ENCODE measurements around the gene PDCD1LG2. TPM values are rescaled to one million over a fixed set of nuclear protein-coding genes. Genes with fewer than 3 reads are reported as not detected.

PDCD1LG2 gene
- total RNA-seq, 1 donor from 2014 or later = 2.5 TPM

GRCh38 chr9:5529683-5530221 is 19.4 kb downstream of the PDCD1LG2 start:
- intact Hi-C loops (cut with micrococcal nuclease) = no loop called here

DNA sequence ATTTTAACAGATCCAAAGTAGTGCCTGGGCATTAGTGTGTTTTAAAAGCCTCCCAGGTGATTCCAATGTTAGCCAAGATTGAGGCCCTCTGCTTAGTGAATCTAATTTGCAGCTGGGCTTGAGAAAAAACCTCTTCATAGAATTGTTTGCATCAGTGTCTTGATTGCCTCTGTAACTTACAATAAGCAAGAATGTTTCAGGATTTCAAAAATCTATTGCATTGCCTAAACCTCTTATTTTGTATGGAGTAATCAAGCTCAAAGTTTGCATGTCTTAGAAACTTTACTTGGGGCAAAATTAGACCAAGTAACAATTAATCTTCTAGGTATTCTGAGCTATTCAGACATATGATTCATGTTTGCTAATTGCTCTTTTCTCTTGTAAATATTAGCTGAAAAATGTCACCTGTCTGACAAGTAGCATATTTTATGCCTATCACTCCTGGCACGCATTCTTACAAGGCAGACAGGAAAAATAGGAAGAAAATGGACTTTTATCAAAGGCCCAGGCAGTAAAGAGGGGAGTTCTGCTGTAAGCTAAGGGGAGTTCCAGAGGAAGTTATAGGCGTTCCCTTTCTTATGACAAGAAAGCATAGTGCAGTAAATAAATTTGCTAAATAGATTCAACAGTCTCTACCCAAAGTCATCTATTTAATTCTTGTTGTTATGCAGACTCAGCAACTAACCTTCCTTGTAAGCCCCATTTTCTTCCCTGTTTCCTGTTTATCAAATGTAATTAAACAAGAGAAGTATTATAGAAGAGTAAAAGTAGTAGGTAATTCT is 21.0 kb downstream of the PDCD1LG2 start:
- intact Hi-C loops (cut with micrococcal nuclease) = no loop called here

- intact Hi-C loops (cut with micrococcal nuclease) = no loop called here
These were observed 22.0 kb downstream of the PDCD1LG2 start for GRCh38 chr9:5532306-5532705.

DNA sequence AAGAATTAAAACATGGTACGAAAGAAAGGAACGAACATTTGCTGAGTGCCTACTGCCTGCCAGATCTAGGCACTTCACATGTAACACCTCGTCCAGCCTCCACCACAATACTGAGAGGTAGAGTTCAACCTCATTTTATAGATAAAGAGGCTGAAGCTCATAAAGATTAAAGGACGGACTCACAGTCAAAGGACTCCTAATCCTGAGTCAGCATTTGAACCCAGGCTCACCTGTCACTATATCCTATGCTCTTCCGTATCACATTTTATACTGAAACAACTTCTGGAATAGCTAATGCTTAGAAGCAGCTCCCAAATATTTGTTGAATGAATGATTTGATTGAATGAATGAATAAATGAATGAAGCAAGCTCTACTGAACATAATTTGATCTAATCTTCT is 22.5 kb downstream of the PDCD1LG2 start:
- intact Hi-C loops (cut with micrococcal nuclease) = no loop called here

DNA sequence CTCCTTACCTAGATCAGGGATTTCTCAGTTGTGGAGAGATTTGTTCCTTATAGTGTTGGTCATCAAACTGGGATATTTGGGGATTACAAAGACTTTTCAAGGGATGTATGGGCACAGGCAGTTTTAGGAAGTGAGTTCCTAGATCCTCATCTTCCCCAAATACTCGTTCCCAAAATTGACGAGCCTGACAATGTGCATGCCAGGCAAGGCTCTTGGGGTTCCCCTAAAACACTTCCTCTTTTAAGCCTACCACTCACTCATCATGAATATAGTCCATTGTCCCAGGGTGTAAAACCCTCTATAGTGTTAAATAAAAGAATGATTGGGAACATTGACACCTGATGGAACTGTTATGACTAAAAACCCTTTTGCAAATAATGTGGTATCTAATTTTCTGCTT is 26.4 kb downstream of the PDCD1LG2 start:
- intact Hi-C loops (cut with micrococcal nuclease) = no loop called here

DNA sequence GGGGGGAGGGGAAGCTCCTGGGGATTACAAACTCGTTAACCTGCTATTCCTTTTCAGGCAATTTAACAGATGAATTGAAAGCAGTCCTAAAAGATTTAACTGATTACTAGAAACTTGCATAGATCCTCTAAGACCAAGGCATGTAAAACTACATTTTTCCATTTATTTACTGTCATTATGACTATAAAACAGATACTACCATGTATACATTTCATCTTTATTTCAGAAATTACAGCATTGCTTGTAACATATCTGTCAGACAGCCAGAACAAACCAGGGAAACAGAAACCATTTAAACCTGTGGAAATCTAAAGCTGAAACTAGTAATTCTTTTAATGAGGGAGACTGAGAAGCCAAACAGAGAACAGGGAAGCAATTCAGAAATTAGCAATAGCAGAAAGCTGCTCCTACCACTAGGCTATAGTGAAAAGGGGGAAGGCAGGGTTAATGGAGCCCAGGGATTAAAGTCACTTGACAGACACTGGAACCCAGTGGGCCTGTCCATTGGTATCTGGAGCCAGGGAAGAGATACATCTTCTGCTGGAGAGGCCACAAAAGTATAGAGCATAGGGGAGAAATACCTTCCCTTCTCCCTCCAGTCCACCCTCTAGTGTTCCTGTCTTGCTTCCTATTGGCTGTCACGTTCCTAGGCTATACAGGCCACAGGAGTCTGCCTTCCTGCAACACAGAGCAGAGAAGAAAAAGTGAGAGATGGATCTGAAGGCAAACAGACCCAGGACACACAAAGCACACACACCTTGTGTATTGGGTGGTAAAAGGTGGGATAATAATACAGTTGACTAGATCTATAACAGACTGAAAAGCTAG is 33.8 kb downstream of the PDCD1LG2 start:
- intact Hi-C loops (cut with micrococcal nuclease) = no loop called here

DNA sequence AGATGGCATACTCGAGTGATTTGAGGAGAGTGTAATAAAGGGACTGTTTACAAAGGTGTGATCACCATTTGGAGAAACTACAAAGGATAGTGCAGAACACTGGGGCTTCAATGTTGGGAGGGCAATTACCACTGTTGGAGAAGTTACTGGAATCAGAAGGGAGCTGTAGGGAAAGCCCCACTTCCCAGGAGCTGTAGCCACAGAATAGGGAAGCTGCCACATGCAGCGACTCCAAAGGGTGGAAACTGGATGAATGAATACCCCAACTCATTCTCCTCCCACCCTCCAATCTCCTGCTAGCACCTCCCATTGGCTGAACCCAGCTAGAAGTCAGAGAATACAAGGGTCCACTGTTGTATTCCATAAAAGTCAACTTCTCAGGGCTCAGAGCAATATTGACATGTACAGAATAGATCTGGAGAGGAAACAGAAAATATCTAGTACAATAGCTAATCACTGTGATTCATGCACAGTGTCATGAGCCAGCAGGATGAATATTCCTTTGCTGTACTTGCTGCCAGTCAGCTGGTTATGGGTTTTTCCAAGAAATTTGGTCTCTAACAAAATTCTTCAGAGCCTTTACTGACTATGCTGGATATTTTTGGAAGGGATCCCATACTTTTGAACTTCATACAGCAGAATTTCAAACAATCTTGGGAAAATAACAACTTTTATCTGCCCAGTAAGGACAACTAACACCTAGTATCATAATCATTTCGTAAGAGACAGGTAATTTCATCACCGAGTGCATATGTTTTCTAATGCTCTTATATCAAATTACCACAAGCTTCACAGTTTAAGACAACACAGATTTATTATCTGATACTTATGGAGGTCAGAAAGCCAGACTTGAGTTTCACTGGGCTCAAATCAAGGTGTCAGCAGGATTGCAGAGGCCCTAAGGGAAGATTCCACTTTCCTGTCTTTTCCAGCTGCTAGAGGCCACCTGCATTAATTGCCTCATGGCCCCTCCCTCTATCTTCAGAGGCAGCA is 39.6 kb downstream of the PDCD1LG2 start:
- intact Hi-C loops (cut with micrococcal nuclease) = no loop called here

GRCh38 chr9:5551368-5552150 is 41.2 kb downstream of the PDCD1LG2 start:
- intact Hi-C loops (cut with micrococcal nuclease) = no loop called here

- intact Hi-C loops (cut with micrococcal nuclease) = no loop called here
These were observed 42.0 kb downstream of the PDCD1LG2 start for GRCh38 chr9:5552301-5552700.

DNA sequence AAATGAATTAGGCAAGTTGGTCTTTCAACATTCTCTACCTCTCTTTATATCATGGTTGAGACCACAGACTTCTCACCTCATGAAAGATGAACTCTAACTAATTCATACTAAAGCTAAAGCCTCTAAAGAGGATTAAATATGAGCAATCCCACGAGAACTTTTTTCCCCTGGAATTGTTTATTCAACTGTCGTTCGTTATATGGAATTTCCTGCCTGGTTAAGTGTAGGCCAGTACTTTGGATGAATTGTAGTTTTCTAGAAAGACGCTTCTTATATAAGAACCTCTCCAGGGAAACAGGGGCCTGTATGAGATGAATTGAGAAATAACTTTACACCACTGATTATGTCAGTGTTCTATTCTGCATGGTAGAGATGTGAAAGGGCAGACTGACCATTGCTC is 42.9 kb downstream of the PDCD1LG2 start:
- intact Hi-C loops (cut with micrococcal nuclease) = no loop called here

GRCh38 chr9:5554254-5554653 is 43.9 kb downstream of the PDCD1LG2 start:
- intact Hi-C loops (cut with micrococcal nuclease) = no loop called here

DNA sequence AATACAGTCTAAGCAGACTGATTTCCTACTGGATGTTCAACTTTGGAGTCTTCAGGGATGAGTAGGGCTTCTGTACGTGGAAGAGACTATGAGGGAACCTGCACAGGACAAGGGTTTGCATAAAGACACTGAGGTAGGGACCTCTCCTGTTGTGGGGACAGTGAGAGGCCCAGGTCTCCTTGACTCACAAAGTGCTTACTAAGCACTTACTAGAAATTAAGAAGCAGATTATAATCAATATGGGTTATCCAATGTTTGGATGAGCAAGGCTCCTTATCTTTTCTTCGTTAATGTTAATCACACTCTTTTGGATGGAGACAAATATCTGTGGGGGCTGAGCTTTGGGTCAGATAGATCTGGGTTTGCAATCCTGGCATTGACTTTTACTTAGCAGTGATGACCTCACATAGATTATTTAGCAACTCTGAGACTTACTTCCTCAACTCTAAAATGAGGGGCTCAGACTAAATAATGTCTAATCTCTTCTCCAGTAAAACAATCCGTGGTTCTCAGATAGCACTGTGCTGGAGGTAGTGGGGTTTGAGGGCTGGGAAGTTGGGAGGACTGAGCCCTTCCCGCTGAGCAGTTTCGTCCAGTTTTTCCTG is 45.9 kb downstream of the PDCD1LG2 start:
- intact Hi-C loops (cut with micrococcal nuclease) = no loop called here

- intact Hi-C loops (cut with micrococcal nuclease) = loop anchor here (2.0 kb wide), 1 partner anchor 25 kb away; no protein-coding TSS in a partner anchor
These were observed 47.6 kb downstream of the PDCD1LG2 start for GRCh38 chr9:5557606-5558587.

GRCh38 chr9:5559659-5560058 is 49.3 kb downstream of the PDCD1LG2 start:
- intact Hi-C loops (cut with micrococcal nuclease) = loop anchor here (2.0 kb wide), 1 partner anchor 23 kb away; no protein-coding TSS in a partner anchor

GRCh38 chr9:5560443-5561100 is 50.2 kb downstream of the PDCD1LG2 start:
- intact Hi-C loops (cut with micrococcal nuclease) = no loop called here

GRCh38 chr9:5561828-5562488 is 51.6 kb downstream of the PDCD1LG2 start:
- intact Hi-C loops (cut with micrococcal nuclease) = no loop called here

- intact Hi-C loops (cut with micrococcal nuclease) = no loop called here
These were observed 52.6 kb downstream of the PDCD1LG2 start for GRCh38 chr9:5562806-5563416.

All from T-helper 2 cell treated with Interferon-gamma antibody and Interleukin-4, amounts not matched to agents 100 ng/mL and 5 ng/mL, for 36 hours (primary cell).